Fibroblast of skin of left biceps (primary cell): ENCODE data around the gene TTR.

Source experiments
- DNase-seq, 2 experiments: peaks; one replicate each; pipeline ENCODE4 v3.0.0-alpha.2; 2013; ENCODE audit warnings: low read depth in 2 of 2

Gene TTR

DNA sequence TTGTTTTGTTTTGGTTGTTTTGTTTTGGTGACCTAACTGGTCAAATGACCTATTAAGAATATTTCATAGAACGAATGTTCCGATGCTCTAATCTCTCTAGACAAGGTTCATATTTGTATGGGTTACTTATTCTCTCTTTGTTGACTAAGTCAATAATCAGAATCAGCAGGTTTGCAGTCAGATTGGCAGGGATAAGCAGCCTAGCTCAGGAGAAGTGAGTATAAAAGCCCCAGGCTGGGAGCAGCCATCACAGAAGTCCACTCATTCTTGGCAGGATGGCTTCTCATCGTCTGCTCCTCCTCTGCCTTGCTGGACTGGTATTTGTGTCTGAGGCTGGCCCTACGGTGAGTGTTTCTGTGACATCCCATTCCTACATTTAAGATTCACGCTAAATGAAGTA, at the start of gene TTR:
TSS of gene TTR (plus strand) at position 250 of the 400 bp plus-strand sequence. CDS start at position 276, 26 bp downstream.
- no peak for DNase-seq

DNA sequence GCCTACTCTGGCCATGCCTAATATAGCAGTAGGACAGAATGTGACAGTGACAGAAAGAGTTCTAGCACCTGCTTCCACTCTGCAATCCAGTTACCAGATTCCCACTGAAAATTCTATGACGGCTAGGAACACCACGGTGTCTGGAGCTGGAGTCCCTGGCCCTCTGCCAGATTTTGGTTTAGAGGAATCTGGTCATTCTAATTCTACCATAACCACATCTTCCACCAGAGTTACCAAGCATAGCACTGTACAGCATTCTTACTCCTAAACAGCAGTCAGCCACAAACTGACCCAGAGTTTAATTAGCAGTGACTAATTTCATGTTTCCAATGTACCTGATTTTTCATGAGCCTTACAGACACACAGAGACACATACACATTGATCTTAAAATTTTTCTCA, 45.2 kb upstream of the TTR start:
- no peak for DNase-seq

DNA sequence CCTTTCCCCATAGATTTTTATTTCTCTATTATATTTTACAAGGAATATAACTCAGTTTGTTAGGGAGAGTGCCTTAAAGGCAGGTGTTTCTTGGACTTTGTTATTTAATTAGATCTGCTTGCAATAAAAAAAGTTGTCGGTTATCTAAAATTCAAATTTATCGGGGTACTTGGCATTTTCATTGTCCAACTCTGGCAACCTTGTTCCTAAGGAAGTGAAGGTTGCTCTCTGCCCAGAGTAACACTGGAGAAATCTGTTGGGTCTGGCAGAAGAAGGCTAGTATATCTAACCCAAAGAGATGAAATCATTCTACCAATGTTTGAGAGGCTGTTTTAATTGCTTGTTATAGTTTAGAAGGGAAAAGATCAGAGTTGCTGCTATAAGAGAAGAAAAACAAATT, 42.8 kb upstream of the TTR start:
- DNase-seq: no peak

DNA sequence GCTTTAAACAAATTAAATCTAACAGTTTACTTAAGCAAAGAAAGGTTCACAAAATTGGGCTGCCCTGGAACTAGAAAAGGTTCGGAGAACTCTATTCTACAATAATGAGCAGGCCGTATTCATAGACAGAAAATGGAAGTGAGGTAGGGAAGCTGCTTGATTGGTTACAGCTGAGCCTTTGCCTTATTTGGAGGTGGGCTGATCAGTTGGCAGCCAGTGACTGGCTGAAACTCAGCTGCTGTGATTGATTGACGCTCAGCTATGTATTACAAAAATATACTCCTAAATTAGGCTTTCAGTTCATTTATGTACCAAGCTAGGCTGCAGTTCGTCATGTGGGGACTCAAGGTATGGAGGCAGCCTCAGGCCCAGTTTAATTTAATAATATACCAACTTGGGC, 42.3 kb upstream of the TTR start:
- no peak for DNase-seq

DNA sequence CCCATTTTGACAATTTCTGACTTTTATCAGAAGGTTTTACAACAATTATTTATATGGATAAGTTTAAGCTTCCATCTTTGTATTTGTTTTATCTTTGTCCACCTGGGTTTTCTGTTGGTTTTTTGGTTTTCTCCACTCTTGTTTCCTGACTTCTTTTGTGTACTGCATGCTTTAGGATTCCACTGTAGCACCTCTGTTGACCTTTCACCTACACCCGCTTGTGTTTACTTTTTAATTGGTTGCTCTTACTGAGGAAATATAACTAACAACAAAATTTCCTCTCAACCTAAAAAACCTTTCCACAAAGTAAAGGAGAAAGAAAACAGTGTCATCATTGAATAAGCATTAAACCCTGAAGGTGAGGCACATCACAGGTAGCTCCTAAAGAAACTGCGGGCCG, 39.8 kb upstream of the TTR start:
- no peak for DNase-seq

DNA sequence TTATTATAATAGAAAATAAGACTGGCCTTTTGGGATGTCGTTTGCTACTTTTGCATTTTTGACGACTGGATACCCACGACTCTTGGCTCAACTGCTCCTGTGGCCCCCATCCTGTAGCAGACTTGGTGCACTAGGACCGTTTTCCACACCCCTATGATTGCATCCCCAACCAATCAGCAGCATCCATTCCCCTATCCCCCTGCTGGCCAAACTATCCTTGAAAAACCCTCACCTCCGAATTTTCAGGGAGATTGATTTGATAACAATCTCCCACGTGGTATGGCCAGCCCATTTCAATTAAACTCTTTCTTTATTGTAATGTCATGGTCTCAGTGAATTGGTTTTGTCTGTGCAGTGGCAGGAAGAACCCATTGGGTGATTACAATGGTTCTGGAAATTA, 37.9 kb upstream of the TTR start:
- no peak for DNase-seq

DNA sequence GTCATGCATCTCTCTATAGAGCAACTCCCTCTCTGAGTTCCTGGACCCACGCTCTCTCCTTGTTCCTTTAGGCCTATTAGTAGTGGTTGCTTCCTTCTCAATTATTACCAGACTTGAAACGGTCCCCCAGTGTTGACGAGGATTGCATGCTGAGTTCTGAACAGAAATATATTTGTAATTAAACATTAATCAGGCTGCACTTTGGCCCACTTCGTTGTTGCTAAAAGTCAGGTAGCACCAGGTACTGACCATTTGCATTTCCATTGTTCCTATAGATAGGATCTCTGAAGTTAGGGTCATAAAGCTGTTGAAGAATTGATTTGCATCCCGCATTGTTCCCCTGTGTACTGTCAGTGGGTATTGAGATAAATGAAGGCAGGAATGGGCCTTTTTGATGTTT, 36.9 kb upstream of the TTR start:
- DNase-seq: no peak

DNA sequence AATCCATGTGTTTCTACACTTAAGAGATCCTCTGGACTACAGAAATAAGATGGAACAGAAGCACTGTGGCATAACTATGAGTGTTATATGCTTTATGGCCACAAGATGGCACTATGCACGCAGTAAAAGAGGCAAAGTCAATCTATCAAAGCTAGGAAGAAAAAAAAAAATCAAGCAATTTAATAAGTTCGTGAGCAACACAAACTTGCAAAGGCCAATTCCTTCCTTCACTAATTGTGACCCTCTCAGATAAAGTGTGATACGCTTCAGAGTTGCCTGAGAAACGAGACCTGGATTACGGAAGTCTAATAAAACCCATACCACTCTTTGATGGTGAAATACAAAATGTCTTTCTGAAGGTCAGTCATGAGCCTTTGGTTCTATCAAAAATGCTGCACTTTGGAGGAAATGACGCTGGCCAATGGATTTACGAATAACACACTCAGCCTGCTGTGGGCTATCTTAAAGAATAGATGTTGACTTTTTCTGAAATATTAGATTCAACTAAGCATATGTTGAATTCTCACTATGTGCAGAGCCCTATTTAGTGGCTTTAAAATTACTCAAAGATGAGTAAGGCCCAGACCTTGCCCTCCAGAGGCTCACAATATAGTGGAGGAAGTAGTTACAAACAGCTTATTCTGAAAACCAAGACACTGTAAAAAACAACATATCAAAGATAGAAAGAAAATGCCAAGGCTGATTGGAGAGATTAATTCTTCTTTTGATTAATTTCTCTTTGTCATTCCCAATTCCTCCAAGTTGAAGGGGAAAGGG, 35.5 kb upstream of the TTR start:
- peak; percentile 22 to 23 for DNase-seq

DNA sequence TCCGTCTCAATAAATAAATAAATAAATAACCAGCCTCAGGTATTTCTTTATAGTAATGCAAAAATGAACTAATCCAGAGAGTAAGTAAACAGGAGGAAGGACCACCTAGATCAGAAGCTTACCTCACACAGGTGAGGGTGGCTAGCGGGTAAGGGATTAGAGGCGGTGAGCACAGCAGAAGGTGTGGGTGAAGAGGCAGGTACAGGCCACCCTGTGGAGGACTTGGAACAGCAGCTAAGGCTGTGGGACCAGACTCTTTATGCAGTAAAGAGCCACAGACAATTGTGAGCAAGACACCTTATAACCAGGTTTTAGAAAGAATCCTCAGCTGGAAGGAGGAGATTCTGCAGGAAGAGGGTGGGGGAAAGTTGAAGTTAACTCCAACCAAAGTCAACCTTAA, 34.2 kb upstream of the TTR start:
- no peak for DNase-seq

DNA sequence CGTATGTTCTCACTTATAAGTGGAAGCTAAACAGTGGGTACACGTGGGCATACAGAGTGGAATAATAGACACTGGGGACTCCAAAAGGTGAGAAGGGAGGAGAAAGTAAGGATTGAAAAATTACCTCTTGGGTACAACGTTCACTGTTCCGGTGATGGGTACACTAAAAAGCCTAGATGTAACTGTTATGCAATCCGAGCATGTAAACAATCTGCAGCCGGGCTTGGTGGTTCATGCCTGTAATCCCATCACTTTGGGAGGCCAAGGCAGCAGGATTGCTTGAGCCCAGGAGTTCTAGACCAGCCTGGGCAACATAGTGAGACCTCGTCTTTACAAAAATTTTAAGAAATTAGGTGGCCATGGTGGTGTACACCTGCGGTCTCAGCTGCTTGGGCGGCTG, 33.1 kb upstream of the TTR start:
- DNase-seq: no peak

DNA sequence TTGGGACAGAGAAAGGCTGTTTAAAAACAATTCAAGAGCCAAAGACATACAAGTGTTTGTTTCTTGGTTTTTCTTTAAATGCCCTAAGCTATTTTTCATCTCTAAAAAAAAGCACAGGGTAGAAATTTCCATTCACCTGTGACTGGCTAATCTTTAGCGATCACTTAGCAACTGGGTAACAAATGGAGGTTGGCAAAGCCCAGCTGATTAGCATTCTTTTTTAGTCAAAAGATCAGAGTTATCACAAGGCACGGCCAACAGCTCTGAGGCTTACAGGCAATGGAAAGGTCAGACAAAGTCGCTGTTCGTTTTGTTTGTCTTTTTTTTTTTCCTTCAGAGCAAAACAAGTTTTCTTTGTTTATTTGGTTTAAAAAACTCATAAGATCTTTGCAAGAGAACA, 29.0 kb upstream of the TTR start:
- DNase-seq: no peak

DNA sequence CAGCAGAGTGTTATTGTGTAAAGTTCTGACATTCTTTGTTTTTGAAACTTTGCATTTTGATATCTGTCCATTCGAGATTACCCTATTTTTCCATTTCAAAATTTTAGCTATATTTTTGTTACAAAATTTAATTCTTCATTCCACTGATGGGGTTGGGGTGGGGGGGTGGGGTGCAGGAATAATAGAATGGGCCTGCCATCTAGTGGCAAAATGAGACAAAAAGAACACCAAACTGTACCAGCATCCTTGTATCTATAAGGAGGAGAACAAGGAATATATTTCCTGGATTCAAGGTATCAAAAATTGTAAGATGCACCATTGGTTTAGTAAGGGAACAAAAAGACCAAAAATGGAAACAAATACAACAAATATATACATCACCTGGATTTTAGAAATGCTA, 27.9 kb upstream of the TTR start:
- DNase-seq: no peak

DNA sequence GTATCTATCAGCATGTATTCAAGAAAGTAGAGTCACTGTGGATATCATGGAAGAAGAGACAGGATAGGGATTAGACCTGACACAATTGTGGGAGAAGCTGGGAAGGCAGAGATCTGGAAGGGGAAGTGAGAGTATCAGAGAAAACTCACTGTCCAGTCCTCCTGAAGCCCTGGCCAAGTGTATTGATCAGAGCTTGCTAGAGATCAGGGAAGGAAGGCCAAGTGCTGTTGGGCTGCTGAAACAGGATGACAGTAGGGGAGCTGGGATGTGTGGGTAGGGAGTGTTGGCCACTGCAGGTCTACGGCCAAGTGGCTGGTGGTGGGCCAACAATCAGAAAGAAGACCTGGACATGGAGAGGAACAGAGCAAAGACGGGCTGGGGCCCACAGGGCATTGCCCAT, 26.3 kb upstream of the TTR start:
- no peak for DNase-seq

DNA sequence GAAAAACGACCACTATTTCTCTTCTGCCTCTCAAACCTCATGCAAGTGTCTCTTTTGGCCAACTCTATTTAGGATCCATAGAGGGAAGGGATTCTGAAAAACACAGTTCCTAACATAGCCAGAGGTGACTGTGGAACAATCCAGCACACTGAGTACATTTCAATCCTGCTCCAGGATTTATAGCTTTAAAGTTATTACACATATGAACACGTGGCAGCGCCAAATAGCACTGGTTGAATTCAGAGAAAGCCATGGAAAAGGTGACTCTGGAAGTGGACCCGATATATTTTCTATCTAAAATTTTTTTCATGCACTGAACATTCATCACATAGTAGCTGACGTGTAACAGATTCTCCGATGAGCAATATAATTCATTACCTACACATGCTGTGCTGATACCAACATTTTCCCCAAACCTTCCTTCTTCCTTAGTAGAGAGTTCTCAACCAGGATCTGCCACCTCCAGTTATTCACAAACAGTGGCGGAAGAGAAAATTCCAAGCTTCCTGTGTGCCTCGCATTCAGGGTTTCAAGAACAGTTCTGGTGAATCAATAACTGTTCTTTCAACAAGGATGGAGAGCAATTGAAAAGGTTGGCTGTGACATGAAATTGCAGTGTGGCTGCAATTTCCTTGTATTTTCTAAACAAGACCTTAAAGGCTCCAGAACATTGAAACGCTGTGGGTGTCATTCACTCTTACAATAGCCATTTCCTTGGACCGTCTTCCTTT, 25.7 kb upstream of the TTR start:
- no peak for DNase-seq

DNA sequence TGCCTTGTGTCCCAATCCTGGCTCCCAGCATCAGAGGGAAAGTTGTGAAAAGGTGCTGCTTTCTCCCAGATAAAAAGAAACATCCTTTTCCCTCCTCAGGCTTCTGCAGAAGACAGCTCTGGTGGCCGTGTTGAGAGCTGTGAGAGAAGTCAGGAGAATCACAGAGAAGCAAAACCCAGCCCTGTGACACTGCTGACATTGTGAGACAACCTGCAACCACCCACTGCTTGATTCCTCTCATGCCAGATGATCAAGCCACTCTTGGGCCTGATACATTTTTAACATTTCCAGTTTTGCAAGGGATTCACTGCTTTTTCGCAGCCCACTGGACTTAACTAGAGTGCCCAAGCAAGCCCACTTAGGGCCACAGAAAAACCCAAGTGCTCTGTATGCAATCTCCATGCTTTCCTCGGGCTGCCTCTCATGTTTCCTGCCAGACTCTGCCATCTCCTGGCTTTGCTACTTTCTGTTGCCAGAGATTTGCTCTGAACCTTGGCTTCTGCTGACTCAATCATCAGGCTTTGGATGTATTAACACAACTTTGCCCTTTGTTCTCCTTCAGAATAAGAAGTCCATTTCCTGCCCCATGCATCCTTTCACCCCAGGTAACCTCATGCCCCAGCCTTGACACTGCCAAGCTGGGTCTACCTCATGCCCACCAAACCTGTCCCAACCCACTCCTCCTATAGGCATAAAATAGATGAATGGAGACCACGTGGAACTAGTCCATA, 24.9 kb upstream of the TTR start:
- no peak for DNase-seq

DNA sequence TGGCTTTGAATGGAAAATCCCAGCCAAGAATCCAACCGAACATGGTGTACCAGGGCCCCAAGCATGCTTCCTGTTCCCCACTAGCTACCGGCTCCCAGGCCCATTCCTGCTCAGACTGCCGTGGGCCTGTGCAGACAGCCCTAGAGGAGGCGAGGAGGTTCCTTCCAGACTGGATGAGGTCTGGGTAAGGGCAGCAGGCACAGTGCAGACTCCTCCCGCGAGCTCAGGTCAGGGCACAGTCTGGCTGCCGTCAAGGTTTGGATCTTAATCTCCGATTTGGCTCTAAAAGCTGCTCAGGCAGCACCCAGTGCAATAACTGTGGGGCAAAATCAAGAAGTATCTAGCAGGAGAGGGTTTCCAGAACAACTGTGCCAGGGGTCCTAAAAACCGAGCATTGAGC, 19.3 kb upstream of the TTR start:
- no peak for DNase-seq

DNA sequence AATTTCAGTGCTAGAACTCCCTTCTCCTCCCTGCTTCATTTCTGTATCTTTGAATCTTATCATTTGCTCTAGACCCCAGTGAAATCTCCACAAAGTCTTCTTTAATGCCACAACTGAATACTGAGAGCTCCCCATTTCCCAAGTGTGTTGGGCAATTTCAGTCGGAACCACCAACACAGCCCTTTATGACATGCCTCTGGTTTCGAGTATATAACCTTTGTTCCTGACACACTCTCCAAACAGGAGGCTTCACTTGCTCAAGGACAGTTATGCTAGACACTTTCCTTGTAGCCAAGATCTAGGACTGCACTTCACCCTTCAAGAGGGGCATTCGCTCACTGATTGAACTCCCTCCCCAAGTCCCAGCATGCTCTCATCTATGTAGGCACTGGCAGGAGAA, 18.6 kb upstream of the TTR start:
- DNase-seq: no peak

DNA sequence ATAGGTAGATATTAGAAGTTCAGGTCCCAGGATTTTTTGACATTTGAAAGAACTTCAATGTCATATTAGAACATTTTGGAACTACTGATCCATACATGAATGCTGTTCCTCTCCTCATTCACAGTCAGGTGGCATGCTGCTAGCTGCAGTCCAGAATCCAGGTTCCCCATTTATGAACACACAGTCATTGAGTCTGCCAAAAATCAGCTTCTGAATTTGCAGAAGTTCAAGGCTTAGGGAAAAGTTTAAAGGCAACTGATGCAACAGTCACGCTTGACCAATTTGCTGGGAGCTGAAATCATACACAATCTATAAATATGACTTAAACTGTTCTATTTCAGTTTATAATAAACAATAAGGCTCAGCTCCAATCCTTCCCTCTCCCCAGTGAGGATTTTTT, 17.3 kb upstream of the TTR start:
- DNase-seq: no peak

DNA sequence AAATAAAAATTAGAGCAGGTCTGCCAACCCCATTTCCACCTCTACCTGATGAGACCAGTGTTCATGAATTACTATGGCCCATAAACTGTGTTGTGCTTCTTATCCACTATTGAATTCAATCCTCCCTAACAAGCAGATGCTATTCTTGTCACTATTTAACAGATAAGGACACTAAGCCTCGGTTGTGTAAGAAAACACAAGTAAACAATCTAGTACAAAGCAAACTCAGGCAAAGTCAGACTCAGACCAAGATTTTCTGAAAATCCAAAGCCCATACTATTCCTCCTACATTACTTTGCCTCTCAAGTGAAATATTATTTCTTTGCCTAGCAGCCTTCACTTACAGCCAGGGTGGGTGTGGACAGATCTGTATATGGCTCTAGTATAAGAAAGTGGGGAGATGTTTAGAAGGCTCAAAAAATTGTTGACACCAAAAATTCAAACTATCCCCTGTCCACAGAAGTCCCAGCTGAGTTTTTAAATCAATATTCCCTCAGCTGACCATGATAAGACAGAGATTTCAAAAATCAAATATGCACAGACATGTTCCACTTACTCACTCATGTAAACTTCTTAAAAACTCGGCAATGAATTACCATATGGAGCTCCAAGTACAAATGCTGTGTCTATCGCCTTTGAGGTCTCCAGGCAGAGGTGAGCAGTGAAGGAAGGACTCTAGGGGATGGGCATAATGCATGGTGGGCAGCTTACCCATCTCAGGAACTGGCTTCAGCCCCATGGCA, 16.0 kb upstream of the TTR start:
- DNase-seq: no peak

DNA sequence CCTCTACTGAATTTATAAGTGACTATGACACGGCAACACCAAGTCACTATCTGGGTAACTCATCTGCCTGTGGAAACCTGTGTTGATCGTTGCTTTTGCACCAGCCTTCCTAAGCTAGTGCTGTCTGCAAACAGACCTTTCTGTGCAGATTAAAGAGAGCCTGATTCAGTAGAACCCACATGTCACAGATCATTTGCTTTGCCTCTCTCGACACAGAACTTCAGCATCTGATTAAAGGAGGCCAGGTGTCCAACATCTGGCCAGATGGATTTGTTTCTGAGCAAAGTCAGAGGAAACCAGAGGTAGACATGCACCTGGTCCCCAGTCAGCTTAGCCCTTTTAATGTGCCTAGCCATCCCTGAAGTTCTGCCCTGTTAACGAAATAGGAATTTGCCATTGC, 15.0 kb upstream of the TTR start:
- no peak for DNase-seq

DNA sequence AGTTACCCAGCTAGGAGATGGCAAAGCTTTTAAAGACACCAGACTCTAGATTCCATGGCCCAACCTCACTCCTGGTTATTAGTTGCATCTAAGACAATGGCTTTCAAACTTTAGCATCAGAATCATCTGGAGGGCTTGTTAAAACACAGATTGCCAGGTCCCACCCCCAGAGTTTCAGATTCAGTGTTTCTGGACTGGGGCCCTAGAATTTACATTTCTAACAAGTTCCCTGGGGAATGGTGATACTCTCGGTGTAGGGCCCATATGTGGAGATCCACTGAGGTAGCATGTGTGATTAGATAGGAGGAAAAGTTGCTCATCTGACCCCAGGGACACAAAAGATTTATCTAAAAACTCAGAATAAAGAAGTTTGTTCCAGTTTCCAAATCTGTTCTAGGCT, 14.5 kb upstream of the TTR start:
- DNase-seq: no peak

DNA sequence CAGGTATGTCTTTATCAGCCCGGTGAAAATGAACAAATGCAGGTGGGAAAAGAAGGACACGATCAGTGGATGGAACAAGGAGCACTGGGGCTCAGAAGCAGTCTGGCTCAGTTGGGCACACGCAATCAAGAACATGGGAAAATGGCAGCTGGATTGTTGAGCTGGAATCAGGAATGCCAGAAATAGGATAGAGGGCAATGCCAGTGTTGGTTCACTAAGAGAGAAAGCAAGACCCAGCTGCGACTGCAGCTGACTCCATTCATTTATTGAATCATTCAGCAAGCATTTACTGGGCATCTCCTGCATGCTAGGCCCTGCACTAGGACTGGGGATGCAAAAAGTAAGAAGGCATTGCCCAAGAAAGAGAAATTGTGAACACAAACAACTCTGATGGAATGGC, 13.6 kb upstream of the TTR start:
- DNase-seq: no peak
